Measurements from ENCODE around the gene NPEPL1.
A peak's percentile ranks its signal among the peaks of the same experiment; 100 is the strongest.
"Not testable (repeated sequence)": the region's sequence is repeated elsewhere in the genome, so short reads cannot be mapped to it uniquely, and the experiment has no call there.

NPEPL1 gene

GRCh38 chr20:58744836-58745235 is 52.2 kb downstream of the NPEPL1 start:
- no peak for DNase-seq

- no peak for DNase-seq
Observed at GRCh38 chr20:58745391-58745790, 52.8 kb downstream of the NPEPL1 start.

- no peak for DNase-seq
Observed at GRCh38 chr20:58746620-58747019, 54.0 kb downstream of the NPEPL1 start.

- no peak for DNase-seq
Observed at GRCh38 chr20:58747211-58747610, 54.6 kb downstream of the NPEPL1 start.

- DNase-seq, result no peak
Observed at GRCh38 chr20:58748618-58749017, 56.0 kb downstream of the NPEPL1 start.

GRCh38 chr20:58749098-58749769 is 56.6 kb downstream of the NPEPL1 start:
- no peak for DNase-seq

- no peak for DNase-seq
Observed at GRCh38 chr20:58749979-58750378, 57.4 kb downstream of the NPEPL1 start.

- DNase-seq, result peak; percentile 15
Observed at GRCh38 chr20:58750706-58751105, 58.1 kb downstream of the NPEPL1 start.

- no peak for DNase-seq
Observed at GRCh38 chr20:58751979-58752378, 59.4 kb downstream of the NPEPL1 start.

GRCh38 chr20:58752565-58752964 is 60.0 kb downstream of the NPEPL1 start:
- no peak for DNase-seq

- no peak for DNase-seq
Observed at GRCh38 chr20:58753267-58753921, 60.8 kb downstream of the NPEPL1 start.

GRCh38 chr20:58753922-58754551 is 61.4 kb downstream of the NPEPL1 start:
- DNase-seq, result no peak

GRCh38 chr20:58754584-58754983 is 62.0 kb downstream of the NPEPL1 start:
- no peak for DNase-seq

GRCh38 chr20:58755062-58755697 is 62.6 kb downstream of the NPEPL1 start:
- no peak for DNase-seq

- no peak for DNase-seq
Observed at GRCh38 chr20:58755766-58756449, 63.3 kb downstream of the NPEPL1 start.

GRCh38 chr20:58756450-58756775 is 63.8 kb downstream of the NPEPL1 start:
- DNase-seq, result no peak

- DNase-seq, result not testable (repeated sequence)
Observed at GRCh38 chr20:58757647-58758046, 65.0 kb downstream of the NPEPL1 start.

- no peak for DNase-seq
Observed at GRCh38 chr20:58759947-58760346, 67.3 kb downstream of the NPEPL1 start.

- peak; percentile 51 for DNase-seq
Observed at GRCh38 chr20:58760856-58761255, 68.3 kb downstream of the NPEPL1 start.

GRCh38 chr20:58762120-58762519 is 69.5 kb downstream of the NPEPL1 start:
- no peak for DNase-seq

GRCh38 chr20:58763076-58763475 is 70.5 kb downstream of the NPEPL1 start:
- DNase-seq, result no peak

All from suppressor macrophage treated with lipopolysaccharide for 4 hours (primary cell).